Measurements from ENCODE around the gene NR5A1.

Gene NR5A1

GRCh38 chr9:124467410-124468060 is 39.7 kb downstream of the NR5A1 start:
- intact Hi-C loops (cut with DNase I; ENCODE audit: low total_unique reads) = no loop called here
- peaks cover 0 to 56% of the 10 kb centered on the region in 2 donors for H3K27me3 ChIP-seq
- no peak overlapping the region for H3K27ac ChIP-seq
- no peaks in the 10 kb centered on the region for H3K4me1 ChIP-seq
- H3K36me3 ChIP-seq = no peaks in the 10 kb centered on the region
- no peak for DNase-seq
- no peaks in the 10 kb centered on the region for H3K9me3 ChIP-seq
- H3K4me3 ChIP-seq = no peak overlapping the region
- no peak for TF ChIP-seq CTCF (IDR thresholded peaks at IDR 0.05)

- H3K9me3 ChIP-seq = peaks cover 0 to 6% (median 0%) of the 10 kb centered on the region in 3 donors
- no peak for TF ChIP-seq CTCF (IDR thresholded peaks at IDR 0.05)
- no peaks in the 10 kb centered on the region for H3K36me3 ChIP-seq
- no peak overlapping the region for H3K27ac ChIP-seq
- no peak overlapping the region for H3K4me3 ChIP-seq
- intact Hi-C loops (cut with DNase I; ENCODE audit: low total_unique reads) = no loop called here
- no peaks in the 10 kb centered on the region for H3K4me1 ChIP-seq
- peaks cover 0 to 42% of the 10 kb centered on the region in 2 donors for H3K27me3 ChIP-seq
- no peak for DNase-seq
Observed at GRCh38 chr9:124465736-124466135, 41.5 kb downstream of the NR5A1 start.

GRCh38 chr9:124462739-124463138 is 44.5 kb downstream of the NR5A1 start:
- intact Hi-C loops (cut with DNase I; ENCODE audit: low total_unique reads) = no loop called here
- no peaks in the 10 kb centered on the region for H3K4me1 ChIP-seq
- no peak for TF ChIP-seq CTCF (IDR thresholded peaks at IDR 0.05)
- no peak overlapping the region for H3K4me3 ChIP-seq
- H3K27ac ChIP-seq = no peak overlapping the region
- no peaks in the 10 kb centered on the region for H3K36me3 ChIP-seq
- peaks cover 0 to 18% of the 10 kb centered on the region in 2 donors for H3K27me3 ChIP-seq
- peaks cover 0 to 6% (median 0%) of the 10 kb centered on the region in 3 donors for H3K9me3 ChIP-seq
- DNase-seq = no peak

GRCh38 chr9:124458441-124458840 is 48.8 kb downstream of the NR5A1 start:
- peaks cover 0 to 6% (median 0%) of the 10 kb centered on the region in 3 donors for H3K9me3 ChIP-seq

GRCh38 chr9:124457887-124458431 is 49.2 kb downstream of the NR5A1 start:
- no peak overlapping the region for H3K4me3 ChIP-seq
- peaks cover 0 to 34% of the 10 kb centered on the region in 2 donors for H3K27me3 ChIP-seq
- TF ChIP-seq CTCF (IDR thresholded peaks at IDR 0.05) = no peak
- no peak overlapping the region for H3K27ac ChIP-seq
- no peaks in the 10 kb centered on the region for H3K36me3 ChIP-seq
- H3K9me3 ChIP-seq = peaks cover 0 to 6% (median 0%) of the 10 kb centered on the region in 3 donors
- peak in 1 of 2 donors; percentile 37 for DNase-seq
- intact Hi-C loops (cut with DNase I; ENCODE audit: low total_unique reads) = no loop called here
- H3K4me1 ChIP-seq = peaks cover 0 to 9% (median 4%) of the 10 kb centered on the region in 4 donors

More at GRCh38 chr9:124458441-124458840, 48.8 kb downstream of the NR5A1 start:
- H3K27ac ChIP-seq = no peak overlapping the region
- H3K4me3 ChIP-seq = no peak overlapping the region
- peak in 1 of 2 donors; percentile 44 for DNase-seq
- H3K27me3 ChIP-seq = peaks cover 0 to 29% of the 10 kb centered on the region in 2 donors
- intact Hi-C loops (cut with DNase I; ENCODE audit: low total_unique reads) = no loop called here
- H3K4me1 ChIP-seq = peaks cover 0 to 4% (median under 1%) of the 10 kb centered on the region in 4 donors
- H3K36me3 ChIP-seq = no peaks in the 10 kb centered on the region
- TF ChIP-seq CTCF (IDR thresholded peaks at IDR 0.05) = no peak
